ENCODE measurements around the gene CCDC152. TPM values are rescaled to one million over a fixed set of nuclear protein-coding genes. Genes with fewer than 3 reads are reported as not detected.

CCDC152 gene
- total RNA-seq, 1 experiment from 2014 or later: not detected

GRCh38 chr5:42837601-42838000 lies 81.0 kb downstream of the CCDC152 start:
- Mint-ChIP-seq H3K9me3 (ENCODE audit: unreplicated experiment) (peaks cover 27% of the 10 kb centered on the region), H3K27ac (ENCODE audit: unreplicated experiment) (no peak overlapping the region), H3K4me1 (ENCODE audit: low read depth, unreplicated experiment) (peaks cover 5% of the 10 kb centered on the region), H3K27me3 (ENCODE audit: insufficient read depth, unreplicated experiment) (no peaks in the 10 kb centered on the region), H3K36me3 (ENCODE audit: insufficient read depth, unreplicated experiment) (no peaks in the 10 kb centered on the region), H3K4me3 (ENCODE audit: unreplicated experiment) (no peak overlapping the region)
- H3K9me3 ChIP-seq: no peaks in the 10 kb centered on the region; the same call in 1 of the 2 replicates
- intact Hi-C loops (cut with micrococcal nuclease; ENCODE audit: unreplicated experiment): no loop called here
- H3K4me1 ChIP-seq: no peaks in the 10 kb centered on the region
- TF ChIP-seq, protein P1, sequence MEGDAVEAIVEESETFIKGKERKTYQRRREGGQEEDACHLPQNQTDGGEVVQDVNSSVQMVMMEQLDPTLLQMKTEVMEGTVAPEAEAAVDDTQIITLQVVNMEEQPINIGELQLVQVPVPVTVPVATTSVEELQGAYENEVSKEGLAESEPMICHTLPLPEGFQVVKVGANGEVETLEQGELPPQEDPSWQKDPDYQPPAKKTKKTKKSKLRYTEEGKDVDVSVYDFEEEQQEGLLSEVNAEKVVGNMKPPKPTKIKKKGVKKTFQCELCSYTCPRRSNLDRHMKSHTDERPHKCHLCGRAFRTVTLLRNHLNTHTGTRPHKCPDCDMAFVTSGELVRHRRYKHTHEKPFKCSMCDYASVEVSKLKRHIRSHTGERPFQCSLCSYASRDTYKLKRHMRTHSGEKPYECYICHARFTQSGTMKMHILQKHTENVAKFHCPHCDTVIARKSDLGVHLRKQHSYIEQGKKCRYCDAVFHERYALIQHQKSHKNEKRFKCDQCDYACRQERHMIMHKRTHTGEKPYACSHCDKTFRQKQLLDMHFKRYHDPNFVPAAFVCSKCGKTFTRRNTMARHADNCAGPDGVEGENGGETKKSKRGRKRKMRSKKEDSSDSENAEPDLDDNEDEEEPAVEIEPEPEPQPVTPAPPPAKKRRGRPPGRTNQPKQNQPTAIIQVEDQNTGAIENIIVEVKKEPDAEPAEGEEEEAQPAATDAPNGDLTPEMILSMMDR (IDR thresholded peaks at IDR 0.05; ENCODE audit: insufficient read depth in 1 of 2, low read depth in 1 of 2, low read length in 1 of 2, severe bottlenecking in 1 of 2, unreplicated experiment in 1 of 2): no peak
- no TSS peak for BruUV-seq (replicated peaks)
- no peaks in the 10 kb centered on the region for H3K27me3 ChIP-seq (replicated peaks; ENCODE audit: control insufficient read depth, insufficient read depth, low read length)
- POLR2A ChIA-PET: no interaction called here
- CTCF ChIA-PET: no interaction called here
- no peak for DNase-seq
- H3K4me3 ChIP-seq (ENCODE audit: low read depth, low read length): no peak overlapping the region
- no peaks in the 10 kb centered on the region for H3K36me3 ChIP-seq (ENCODE audit: control insufficient read depth, insufficient read depth, low read length)

- Histone ChIP-seq H3K9me3 (no peaks in the 10 kb centered on the region), H3K4me1 (peaks cover 12% of the 10 kb centered on the region), H3K36me3 (ENCODE audit: control insufficient read depth, insufficient read depth, low read length) (no peaks in the 10 kb centered on the region), H3K27me3 (replicated peaks; ENCODE audit: control insufficient read depth, insufficient read depth, low read length) (no peaks in the 10 kb centered on the region), H3K4me3 (ENCODE audit: low read depth, low read length) (no peak overlapping the region)
- Mint-ChIP-seq H3K4me3 (ENCODE audit: unreplicated experiment) (no peak overlapping the region), H3K4me1 (ENCODE audit: low read depth, unreplicated experiment) (peaks cover 18% of the 10 kb centered on the region), H3K27ac (ENCODE audit: unreplicated experiment) (no peak overlapping the region), H3K36me3 (ENCODE audit: insufficient read depth, unreplicated experiment) (no peaks in the 10 kb centered on the region), H3K27me3 (ENCODE audit: insufficient read depth, unreplicated experiment) (no peaks in the 10 kb centered on the region), H3K9me3 (ENCODE audit: unreplicated experiment) (peaks cover 31% of the 10 kb centered on the region)
- ChIA-PET CTCF (no interaction called here), POLR2A (no interaction called here)
- TF ChIP-seq, protein P1 (IDR thresholded peaks at IDR 0.05; ENCODE audit: insufficient read depth in 1 of 2, low read depth in 1 of 2, low read length in 1 of 2, severe bottlenecking in 1 of 2, unreplicated experiment in 1 of 2): no peak
- no TSS peak for BruUV-seq (replicated peaks)
- intact Hi-C loops (cut with micrococcal nuclease; ENCODE audit: unreplicated experiment): no loop called here
- no peak for DNase-seq
Measured at GRCh38 chr5:42839196-42839595, 82.6 kb downstream of the CCDC152 start.

- peaks cover 18% of the 10 kb centered on the region for H3K4me1 Mint-ChIP-seq (ENCODE audit: low read depth, unreplicated experiment)
- H3K9me3 ChIP-seq: no peaks in the 10 kb centered on the region
- POLR2A ChIA-PET: interaction anchor here (0.7 kb wide), 1 partner anchor 28 kb away, joined by 3 read pairs; no protein-coding TSS in a partner anchor
- CTCF ChIA-PET: no interaction called here
- peaks cover 12% of the 10 kb centered on the region for H3K4me1 ChIP-seq
- H3K27me3 ChIP-seq (replicated peaks; ENCODE audit: control insufficient read depth, insufficient read depth, low read length): no peaks in the 10 kb centered on the region
- H3K4me3 Mint-ChIP-seq (ENCODE audit: unreplicated experiment): no peak overlapping the region
- TF ChIP-seq, protein P1 (IDR thresholded peaks at IDR 0.05; ENCODE audit: insufficient read depth in 1 of 2, low read depth in 1 of 2, low read length in 1 of 2, severe bottlenecking in 1 of 2, unreplicated experiment in 1 of 2): no peak
- H3K36me3 Mint-ChIP-seq (ENCODE audit: insufficient read depth, unreplicated experiment): no peaks in the 10 kb centered on the region
- no peak overlapping the region for H3K27ac Mint-ChIP-seq (ENCODE audit: unreplicated experiment)
- DNase-seq: no peak
- intact Hi-C loops (cut with micrococcal nuclease; ENCODE audit: unreplicated experiment): no loop called here
- peaks cover 20% of the 10 kb centered on the region for H3K9me3 Mint-ChIP-seq (ENCODE audit: unreplicated experiment)
- BruUV-seq (replicated peaks): no TSS peak
- H3K27me3 Mint-ChIP-seq (ENCODE audit: insufficient read depth, unreplicated experiment): no peaks in the 10 kb centered on the region
- H3K36me3 ChIP-seq (ENCODE audit: control insufficient read depth, insufficient read depth, low read length): no peaks in the 10 kb centered on the region
- no peak overlapping the region for H3K4me3 ChIP-seq (ENCODE audit: low read depth, low read length)
Measured at GRCh38 chr5:42840269-42840668, 83.7 kb downstream of the CCDC152 start.

Data from Caco-2 (cell line).